Measurements from ENCODE around the gene FGFR3. TPM values are rescaled to one million over a fixed set of nuclear protein-coding genes. Genes with fewer than 3 reads are reported as not detected.

The FGFR3 gene
- total and polyA plus RNA-seq, 10 of the 15 experiments (the other 5 are each of a cell fraction or from before 2014, with no cell fraction given) = 0.05 to 0.33 (median 0.18) TPM; not detected in 6

- TF ChIP-seq TCF12 (IDR thresholded peaks at IDR 0.05; ENCODE audit: low read depth, low read length) = no peak
- TF ChIP-seq MEF2B (IDR thresholded peaks at IDR 0.05; ENCODE audit: partially characterized antibody, poor library complexity, severe bottlenecking) = no peak
Observed at GRCh38 chr4:1812720-1813119, 19.6 kb downstream of the FGFR3 start (continued).

- SMC1A ChIA-PET (ENCODE audit: uncharacterized antibody, unreplicated experiment) = no interaction called here
- no TSS peak for BruUV-seq (replicated peaks)
- no peak overlapping the region for H3K4me3 ChIP-seq
- no peak overlapping the region for H3K4me2 ChIP-seq (ENCODE audit: control insufficient read depth, insufficient read depth)
- WGBS (ENCODE audit: insufficient coverage, insufficient replicate concordance, low lambda C conversion rate, missing lambda C conversion rate) = 50% methylated on average over 9 of the region's 9 CpGs
- RAD21 ChIA-PET (ENCODE audit: unreplicated experiment) = interaction anchor here (1.1 to 1.5 kb wide), 2 partner anchors 86 to 87 kb away, joined by 4 read pairs; no protein-coding TSS in a partner anchor
- ATAC-seq = no peak
- intact Hi-C loops (cut with micrococcal nuclease; ENCODE audit: unreplicated experiment) = no loop called here
- POLR2A ChIA-PET = no interaction called here
- no peaks in the 10 kb centered on the region for H3K79me2 ChIP-seq (ENCODE audit: control insufficient read depth, insufficient read depth, low read length)
- no peaks in the 10 kb centered on the region for H3K9me3 ChIP-seq (replicated peaks; ENCODE audit: control insufficient read depth, insufficient read depth, low read length)
- in situ Hi-C loops (cut with MboI) = no loop called here
- DNase-seq (ENCODE audit: low read depth, low spot score) = no peak
- no peak overlapping the region for H2AFZ ChIP-seq (ENCODE audit: control insufficient read depth, low read depth, low read length)
- no peaks in the 10 kb centered on the region for H4K20me1 ChIP-seq (ENCODE audit: control insufficient read depth, insufficient read depth)
- H3K27me3 ChIP-seq (replicated peaks in 1 of 2; ENCODE audit: control insufficient read depth in 2 of 2, insufficient read depth in 2 of 2, low read length in 1 of 2) = no peaks in the 10 kb centered on the region
- no peaks in the 10 kb centered on the region; the same call in 1 of the 2 replicates for H3K4me1 ChIP-seq (ENCODE audit: control insufficient read depth, insufficient read depth, low read length)
- peaks cover 5 to 22% of the 10 kb centered on the region in 2 experiments; a peak in 3 of 4 replicates for H3K36me3 ChIP-seq (ENCODE audit: control insufficient read depth in 2 of 2, insufficient read depth in 2 of 2, low read length in 1 of 2)
- no peak overlapping the region for H3K27ac ChIP-seq (ENCODE audit: control insufficient read depth, insufficient read depth)
- H3K9ac ChIP-seq (ENCODE audit: control insufficient read depth, insufficient read depth, low read length) = no peak overlapping the region
- FAIRE-seq = no peak
- CTCF ChIA-PET = interaction anchor here (1.0 to 5.3 kb wide), 6 partner anchors 67 to 120 kb away, joined by 3 to 60 read pairs (median 4); no protein-coding TSS in a partner anchor
- TF ChIP-seq PBX3 (IDR thresholded peaks at IDR 0.05; ENCODE audit: insufficient replicate concordance, low read depth, low read length) (no peak), CBFB (IDR thresholded peaks at IDR 0.05; ENCODE audit: low read depth) (no peak), IKZF1 (conservative IDR thresholded peaks at IDR 0.05) (no peak), RELB (IDR thresholded peaks at IDR 0.05; ENCODE audit: low read depth) (no peak), CTCF (IDR thresholded peaks at IDR 0.05 in 2 of 3, conservative IDR thresholded peaks at IDR 0.05 in 1 of 3; ENCODE audit: control insufficient read depth in 2 of 3, extremely low read depth in 1 of 3, insufficient read depth in 1 of 3, low read depth in 3 of 3, low read length in 3 of 3) (no peak), ESRRA (IDR thresholded peaks at IDR 0.05; ENCODE audit: low read length) (no peak), ZNF217 (IDR thresholded peaks at IDR 0.05) (no peak), CHD4 (IDR thresholded peaks at IDR 0.05) (no peak), MYB (IDR thresholded peaks at IDR 0.05; ENCODE audit: borderline replicate concordance, low read depth, low read length) (no peak), MAX (IDR thresholded peaks at IDR 0.05; ENCODE audit: low read depth, low read length) (no peak), ZNF207 (IDR thresholded peaks at IDR 0.05; ENCODE audit: borderline replicate concordance) (no peak), SPI1 (IDR thresholded peaks at IDR 0.05; ENCODE audit: borderline replicate concordance, insufficient read depth, low read depth, low read length) (no peak), E2F8 (IDR thresholded peaks at IDR 0.05; ENCODE audit: low read depth, partially characterized antibody) (no peak)
Observed at GRCh38 chr4:1813231-1813630, 20.1 kb downstream of the FGFR3 start.
